Trophoblast cell (in vitro differentiated cells and primary cell): ENCODE measurements around the gene SENP6.
"Not testable (repeated sequence)": the region's sequence is repeated elsewhere in the genome, so short reads cannot be mapped to it uniquely, and the experiment has no call there.

Experiments
- DNase-seq, 2 donors: peaks; one replicate each; pipeline ENCODE4 v3.0.0-alpha.2; 2016
- H2AFZ ChIP-seq: 2 replicates; pipeline ENCODE4 v1.6.1; 2013; ENCODE audit warnings: low read length, moderate library complexity, mild to moderate bottlenecking; ENCODE audit not compliant: insufficient read depth, poor library complexity
- H2AK5ac ChIP-seq: 2 replicates; pipeline ENCODE4 v1.6.1; 2013; ENCODE audit warnings: mild to moderate bottlenecking, low read length
- H2BK120ac ChIP-seq: 2 replicates; pipeline ENCODE4 v1.6.1; 2013; ENCODE audit warnings: low read length, mild to moderate bottlenecking, moderate library complexity; ENCODE audit not compliant: insufficient read depth, poor library complexity
- H2BK12ac ChIP-seq: 2 replicates; pipeline ENCODE4 v1.6.1; 2013; ENCODE audit warnings: mild to moderate bottlenecking, low read length, moderate library complexity
- H2BK5ac ChIP-seq: 2 replicates; pipeline ENCODE4 v1.6.1; 2013; ENCODE audit warnings: low read length, low read depth, moderate library complexity, mild to moderate bottlenecking; ENCODE audit not compliant: poor library complexity
- H3K14ac ChIP-seq: 2 replicates; pipeline ENCODE4 v1.6.1; 2013; ENCODE audit warnings: mild to moderate bottlenecking, low read length
- H3K18ac ChIP-seq: 2 replicates; pipeline ENCODE4 v1.6.1; 2013; ENCODE audit warnings: mild to moderate bottlenecking, low read length
- H3K23ac ChIP-seq: 2 replicates; pipeline ENCODE4 v1.6.1; 2013; ENCODE audit warnings: low read length
- H3K27ac ChIP-seq: 2 replicates; pipeline ENCODE4 v1.5.1; 2013; ENCODE audit warnings: low read depth, mild to moderate bottlenecking, inconsistent platforms, low read length, moderate library complexity
- H3K27me3 ChIP-seq: 2 replicates; pipeline ENCODE4 v1.6.1; 2013; ENCODE audit warnings: inconsistent platforms, mild to moderate bottlenecking, low read length, moderate library complexity; ENCODE audit not compliant: insufficient read depth
- H3K36me3 ChIP-seq, 2 experiments: 1 replicate in 1 of 2; 2 replicates in 1 of 2; pipeline ENCODE4 v1.6.1; 2013; ENCODE audit warnings: low read length in 2 of 2, mild to moderate bottlenecking in 2 of 2, moderate library complexity in 1 of 2; ENCODE audit not compliant: insufficient read depth in 2 of 2, control insufficient read depth in 1 of 2
- H3K4ac ChIP-seq: 2 replicates; pipeline ENCODE4 v1.6.1; 2013; ENCODE audit warnings: low read depth, mild to moderate bottlenecking, low read length, moderate library complexity
- H3K4me1 ChIP-seq, 2 experiments: 1 replicate in 1 of 2; 2 replicates in 1 of 2; pipeline ENCODE4 v1.6.1; 2013; ENCODE audit warnings: low read length in 2 of 2, mild to moderate bottlenecking in 2 of 2, moderate library complexity in 1 of 2; ENCODE audit not compliant: insufficient read depth in 2 of 2, control insufficient read depth in 1 of 2
- H3K4me2 ChIP-seq: 2 replicates; pipeline ENCODE4 v1.6.1; 2013; ENCODE audit warnings: inconsistent platforms, mild to moderate bottlenecking, low read length, moderate library complexity
- H3K4me3 ChIP-seq: 2 replicates; pipeline ENCODE4 v1.5.1; 2013; ENCODE audit warnings: mild to moderate bottlenecking, low read depth, low read length, inconsistent platforms
- H3K79me1 ChIP-seq: one replicate; pipeline ENCODE4 v1.6.1; 2013; ENCODE audit warnings: low read length
- H3K79me2 ChIP-seq: 2 replicates; pipeline ENCODE4 v1.6.1; 2013; ENCODE audit warnings: low read length, mild to moderate bottlenecking; ENCODE audit not compliant: control insufficient read depth, insufficient read depth, poor library complexity
- H3K9ac ChIP-seq: 2 replicates; pipeline ENCODE4 v1.6.1; 2013; ENCODE audit warnings: mild to moderate bottlenecking, low read length
- H3K9me3 ChIP-seq: 2 replicates; pipeline ENCODE4 v1.6.1; 2013; ENCODE audit warnings: low read depth, mild to moderate bottlenecking, control low read depth, inconsistent platforms, low read length; ENCODE audit not compliant: insufficient read depth
- H4K12ac ChIP-seq: 2 replicates; pipeline ENCODE4 v1.6.1; 2013; ENCODE audit warnings: low read depth, mild to moderate bottlenecking, low read length, moderate library complexity
- H4K8ac ChIP-seq: 2 replicates; pipeline ENCODE4 v1.6.1; 2013; ENCODE audit warnings: low read depth, mild to moderate bottlenecking, low read length, moderate library complexity
- H4K91ac ChIP-seq: one replicate; pipeline ENCODE4 v1.6.1; 2013; ENCODE audit warnings: low read depth, mild to moderate bottlenecking, low read length, moderate library complexity
- WGBS: extraction: QIAGEN DNeasy Blood & Tissue Kit; methylation state at CpG from one replicate; pipeline ENCODE4 v1.1.7; 2013; ENCODE audit warnings: missing lambda C conversion rate; ENCODE audit not compliant: insufficient read length, insufficient coverage; ENCODE audit errors: extremely low coverage; 5-methylcytosine and 5-hydroxymethylcytosine counted together

Gene SENP6

GRCh38 chr6:75719133-75719532 is 117.5 kb downstream of the SENP6 start:
- Histone ChIP-seq H3K27ac (no peak overlapping the region), H3K4ac (no peak overlapping the region), H3K4me2 (no peak overlapping the region), H2BK12ac (no peak overlapping the region), H3K79me1 (no peaks in the 10 kb centered on the region), H3K79me2 (no peaks in the 10 kb centered on the region), H3K18ac (no peak overlapping the region), H3K27me3 (no peaks in the 10 kb centered on the region), H4K91ac (no peak overlapping the region), H3K4me1 (no peaks in the 10 kb centered on the region), H3K9ac (no peak overlapping the region), H2AFZ (no peak overlapping the region), H3K36me3 (no peaks in the 10 kb centered on the region), H3K4me3 (no peak overlapping the region), H3K23ac (no peak overlapping the region), H3K9me3 (no peaks in the 10 kb centered on the region), H2AK5ac (no peak overlapping the region), H2BK5ac (no peak overlapping the region), H3K14ac (no peak overlapping the region), H4K12ac (no peak overlapping the region), H2BK120ac (no peak overlapping the region), H4K8ac (no peak overlapping the region)
- DNase-seq, result peak in 1 of 2 donors; percentile 21
- no CpG with 5 or more reads among the region's 3 CpGs for WGBS

GRCh38 chr6:75723382-75723781 is 121.7 kb downstream of the SENP6 start:
- Histone ChIP-seq H3K4me2 (no peak overlapping the region), H2AFZ (no peak overlapping the region), H2BK5ac (no peak overlapping the region), H3K36me3 (no peaks in the 10 kb centered on the region), H3K9me3 (no peaks in the 10 kb centered on the region), H3K18ac (no peak overlapping the region), H3K14ac (no peak overlapping the region), H4K91ac (no peak overlapping the region), H2BK120ac (no peak overlapping the region), H3K9ac (no peak overlapping the region), H3K79me2 (no peaks in the 10 kb centered on the region), H4K12ac (no peak overlapping the region), H2BK12ac (no peak overlapping the region), H3K4me1 (no peaks in the 10 kb centered on the region), H3K4ac (no peak overlapping the region), H3K27me3 (no peaks in the 10 kb centered on the region), H4K8ac (no peak overlapping the region), H3K4me3 (no peak overlapping the region), H2AK5ac (no peak overlapping the region), H3K23ac (no peak overlapping the region), H3K27ac (no peak overlapping the region), H3K79me1 (no peaks in the 10 kb centered on the region)
- WGBS, result no CpG with 5 or more reads among the region's 2 CpGs
- DNase-seq, result no peak

- Histone ChIP-seq H3K27me3 (no peaks in the 10 kb centered on the region), H4K91ac (no peak overlapping the region), H3K4ac (no peak overlapping the region), H3K9me3 (no peaks in the 10 kb centered on the region), H3K4me3 (no peak overlapping the region), H4K12ac (no peak overlapping the region), H3K4me1 (no peaks in the 10 kb centered on the region), H2BK120ac (no peak overlapping the region), H2AK5ac (no peak overlapping the region), H2AFZ (no peak overlapping the region), H3K23ac (no peak overlapping the region), H3K79me1 (no peaks in the 10 kb centered on the region), H3K4me2 (no peak overlapping the region), H3K9ac (no peak overlapping the region), H2BK5ac (no peak overlapping the region), H3K27ac (no peak overlapping the region), H3K14ac (no peak overlapping the region), H3K36me3 (no peaks in the 10 kb centered on the region), H2BK12ac (no peak overlapping the region), H3K18ac (no peak overlapping the region), H4K8ac (no peak overlapping the region), H3K79me2 (no peaks in the 10 kb centered on the region)
- DNase-seq, result no peak
- WGBS, result no CpG with 5 or more reads among the region's 2 CpGs
These were observed 125.5 kb downstream of the SENP6 start for GRCh38 chr6:75727206-75727605.

GRCh38 chr6:75731029-75731428 is 129.3 kb downstream of the SENP6 start:
- not testable (repeated sequence) for H2AFZ ChIP-seq, H3K18ac ChIP-seq, H3K9me3 ChIP-seq, H3K9ac ChIP-seq, H2AK5ac ChIP-seq, H3K79me2 ChIP-seq, H3K27me3 ChIP-seq, H3K27ac ChIP-seq, H3K36me3 ChIP-seq, H4K91ac ChIP-seq, H3K79me1 ChIP-seq, H4K12ac ChIP-seq, H3K4me3 ChIP-seq, H2BK12ac ChIP-seq, H4K8ac ChIP-seq, H2BK5ac ChIP-seq, H3K4me2 ChIP-seq, H3K4ac ChIP-seq, H2BK120ac ChIP-seq, DNase-seq, H3K14ac ChIP-seq, H3K23ac ChIP-seq, H3K4me1 ChIP-seq
- WGBS, result no CpG with 5 or more reads among the region's 8 CpGs
